Measurements from ENCODE around the gene TBK1. TPM values are rescaled to one million over a fixed set of nuclear protein-coding genes. Genes with fewer than 3 reads are reported as not detected.

The TBK1 gene
- total RNA-seq, 1 experiment from 2014 or later = 32.4 TPM

GRCh38 chr12:64445490-64445889, 6.4 kb upstream of the TBK1 start:
- H3K36me3 ChIP-seq (ENCODE audit: control insufficient read depth, insufficient read depth, low read length) = peaks cover 50% of the 10 kb centered on the region
- intact Hi-C loops (cut with micrococcal nuclease; ENCODE audit: unreplicated experiment) = no loop called here

GRCh38 chr12:64446295-64446694, 5.6 kb upstream of the TBK1 start:
- no peak for ATAC-seq
- no peaks in the 10 kb centered on the region for H3K27me3 ChIP-seq (ENCODE audit: control insufficient read depth, insufficient read depth, low read length)
- H3K9me3 ChIP-seq (ENCODE audit: control insufficient read depth, insufficient read depth, low read depth, low read length) = no peaks in the 10 kb centered on the region
- in situ Hi-C loops (cut with HindIII; ENCODE audit: low pct_unique_long_range_greater_than_20kb, low sequenced_read_pairs) = no loop called here
- ChIA-PET POLR2A (no interaction called here), CTCF (no interaction called here)
- peaks cover 47% of the 10 kb centered on the region for H3K36me3 ChIP-seq (ENCODE audit: control insufficient read depth, insufficient read depth, low read length)
- TF ChIP-seq TCF7L2 (IDR thresholded peaks at IDR 0.05; ENCODE audit: low read depth, low read length) (no peak), POLR2AphosphoS5 (IDR thresholded peaks at IDR 0.05; ENCODE audit: low read depth, low read length) (no peak), SIN3A (IDR thresholded peaks at IDR 0.05; ENCODE audit: borderline replicate concordance, insufficient read depth, low read depth, low read length) (no peak), REST (IDR thresholded peaks at IDR 0.05; ENCODE audit: insufficient read depth in 1 of 2, low read depth in 2 of 2, low read length in 1 of 2) (no peak)
- DNase-seq (ENCODE audit: low read depth, low spot score) = no peak
- no peaks in the 10 kb centered on the region; the same call in 1 of the 2 replicates for H3K4me1 ChIP-seq (ENCODE audit: control insufficient read depth, insufficient read depth, low read length)
- H3K27ac ChIP-seq (ENCODE audit: low read length) = no peak overlapping the region
- intact Hi-C loops (cut with micrococcal nuclease; ENCODE audit: unreplicated experiment) = no loop called here
- H3K4me3 ChIP-seq (ENCODE audit: low read depth in 2 of 2, low read length in 2 of 2) = no peak overlapping the region
- no TSS peak for BruUV-seq (replicated peaks)

More at GRCh38 chr12:64445490-64445889, 6.4 kb upstream of the TBK1 start:
- in situ Hi-C loops (cut with HindIII; ENCODE audit: low pct_unique_long_range_greater_than_20kb, low sequenced_read_pairs) = no loop called here
- DNase-seq (ENCODE audit: low read depth, low spot score) = no peak
- TF ChIP-seq CTCF (IDR thresholded peaks at IDR 0.05) (no peak), SIN3A (IDR thresholded peaks at IDR 0.05; ENCODE audit: borderline replicate concordance, insufficient read depth, low read depth, low read length) (no peak), TCF7L2 (IDR thresholded peaks at IDR 0.05; ENCODE audit: low read depth, low read length) (no peak), REST (IDR thresholded peaks at IDR 0.05; ENCODE audit: insufficient read depth in 1 of 2, low read depth in 2 of 2, low read length in 1 of 2) (no peak), POLR2AphosphoS5 (IDR thresholded peaks at IDR 0.05; ENCODE audit: low read depth, low read length) (no peak)
- Histone ChIP-seq H3K4me3 (ENCODE audit: low read depth in 2 of 2, low read length in 2 of 2) (no peak overlapping the region), H3K9me3 (ENCODE audit: control insufficient read depth, insufficient read depth, low read depth, low read length) (no peaks in the 10 kb centered on the region), H3K4me1 (ENCODE audit: control insufficient read depth, insufficient read depth, low read length) (no peaks in the 10 kb centered on the region), H3K27ac (ENCODE audit: low read length) (no peak overlapping the region), H3K27me3 (ENCODE audit: control insufficient read depth, insufficient read depth, low read length) (no peaks in the 10 kb centered on the region)
- ChIA-PET CTCF (interaction anchor here (0.6 kb wide), 1 partner anchor 163 kb away, joined by 4 read pairs; no protein-coding TSS in a partner anchor), POLR2A (no interaction called here)
- no peak for ATAC-seq
- no TSS peak for BruUV-seq (replicated peaks)

Measured in Panc1 (cell line).